Activated CD8-positive, alpha-beta memory T cell treated with anti-CD3 and anti-CD28 coated beads for 48 hours (primary cell): ENCODE measurements around the gene ACAP2.
"Not testable (repeated sequence)": the region's sequence is repeated elsewhere in the genome, so short reads cannot be mapped to it uniquely, and the experiment has no call there.

Experiments used
- DNase-seq, 3 experiments: peaks; one replicate each; pipeline ENCODE4 v3.0.0-alpha.2; 2020; ENCODE audit warnings: low read depth in 2 of 3, low spot score in 2 of 3

The ACAP2 gene

GRCh38 chr3:195297446-195297845 is 145.4 kb downstream of the ACAP2 start:
- DNase-seq: no peak

- DNase-seq: no peak
Measured at GRCh38 chr3:195296662-195297061, 146.2 kb downstream of the ACAP2 start.

GRCh38 chr3:195291121-195291520 is 151.7 kb downstream of the ACAP2 start:
- DNase-seq: no peak

GRCh38 chr3:195290643-195291042 is 152.2 kb downstream of the ACAP2 start:
- not testable (repeated sequence) for DNase-seq

GRCh38 chr3:195286115-195286872 is 156.5 kb downstream of the ACAP2 start:
- DNase-seq: no peak

- DNase-seq: no peak
Measured at GRCh38 chr3:195285372-195285771, 157.4 kb downstream of the ACAP2 start.

- DNase-seq: no peak
Measured at GRCh38 chr3:195284842-195285241, 158.0 kb downstream of the ACAP2 start.

- DNase-seq: no peak
Measured at GRCh38 chr3:195282961-195283360, 159.9 kb downstream of the ACAP2 start.

- no peak for DNase-seq
Measured at GRCh38 chr3:195274259-195274966, 168.4 kb downstream of the ACAP2 start.

GRCh38 chr3:195271410-195272243 is 171.2 kb downstream of the ACAP2 start:
- peak; percentile 71 to 81 (median 80) for DNase-seq

GRCh38 chr3:195270817-195271409 is 171.9 kb downstream of the ACAP2 start, which contains the start of gene XXYLT1:
Gene XXYLT1 (minus strand): TSS chr3:195271159. CDS start chr3:195271058, 101 bp downstream.
- DNase-seq: peak; percentile 79 to 84 (median 83)

GRCh38 chr3:195270079-195270816 is 172.6 kb downstream of the ACAP2 start:
- no peak for DNase-seq

- DNase-seq: no peak
Measured at GRCh38 chr3:195269375-195270078, 173.3 kb downstream of the ACAP2 start.

GRCh38 chr3:195268576-195269309 is 174.1 kb downstream of the ACAP2 start:
- DNase-seq: no peak

- no peak for DNase-seq
Measured at GRCh38 chr3:195267096-195267495, 175.7 kb downstream of the ACAP2 start.

GRCh38 chr3:195266428-195266827 is 176.4 kb downstream of the ACAP2 start:
- no peak for DNase-seq

- no peak for DNase-seq
Measured at GRCh38 chr3:195265363-195265976, 177.3 kb downstream of the ACAP2 start.

- no peak for DNase-seq
Measured at GRCh38 chr3:195263925-195264600, 178.8 kb downstream of the ACAP2 start.
